K562 (cell line): ENCODE measurements around the gene NPB. TPM values are rescaled to one million over a fixed set of nuclear protein-coding genes. Genes with fewer than 3 reads are reported as not detected.

Experiments used
- ARNT ChIP-seq, 2 experiments: fragments of 450-650 bp; IDR thresholded peaks; 2 replicates each; pipeline ENCODE4 v1.6.1; 2016; ENCODE audit warnings: mild to moderate bottlenecking in 1 of 2
- COPS2 ChIP-seq: fragments of 450-650 bp; conservative IDR thresholded peaks from 2 replicates; pipeline ENCODE4 v1.6.1; 2016; ENCODE audit warnings: mild to moderate bottlenecking, moderate library complexity
- EHMT2 ChIP-seq: fragments of 450-650 bp; IDR thresholded peaks from 2 replicates; pipeline ENCODE4 v1.6.1; 2018; ENCODE audit warnings: antibody characterized with exemption
- EWSR1 ChIP-seq: fragments of 450-650 bp; IDR thresholded peaks from 2 replicates; pipeline ENCODE4 v1.6.1; 2018; ENCODE audit warnings: borderline replicate concordance, mild to moderate bottlenecking, low read depth, moderate library complexity; ENCODE audit not compliant: partially characterized antibody
- NFXL1 ChIP-seq: fragments of 450-650 bp; formaldehyde crosslinking; IDR thresholded peaks from 2 replicates; pipeline ENCODE4 v1.4.0; 2021; ENCODE audit warnings: mild to moderate bottlenecking
- NFYB ChIP-seq: IDR thresholded peaks from 2 replicates; pipeline ENCODE4 v1.6.1; 2011; ENCODE audit warnings: mild to moderate bottlenecking, moderate library complexity; ENCODE audit not compliant: insufficient read length; ENCODE audit errors: extremely low read depth
- PRDM10 ChIP-seq: fragments of 450-650 bp; IDR thresholded peaks from 2 replicates; pipeline ENCODE4 v1.6.1; 2018; ENCODE audit not compliant: partially characterized antibody
- RBFOX2 ChIP-seq: fragments of 200-400 bp; formaldehyde crosslinking; IDR thresholded peaks from 2 replicates; pipeline ENCODE4 v1.6.1; 2017; ENCODE audit warnings: low read depth, mild to moderate bottlenecking, low read length, moderate library complexity
- ZEB2 ChIP-seq: fragments of 450-650 bp; IDR thresholded peaks from 2 replicates; pipeline ENCODE4 v1.6.1; 2016
- ZNF408 ChIP-seq: fragments of 250-450 bp; sonication (Bioruptor Pico); IDR thresholded peaks from 2 replicates; pipeline ENCODE4 v1.4.0; 2020; ENCODE audit warnings: low read depth, mild to moderate bottlenecking, moderate library complexity
- polyA plus RNA-seq, 8 experiments: library from polyadenylated mRNA; depleted of rRNA in 4 of 8; stranded (reverse) in 5 of 8; unstranded in 3 of 8; fragments of >200 nt; fragmentation: Nextera tagmentation in 2 of 8; fragmentation: Illumina TruSeq in 1 of 8; extraction: Ambion mirVana in 2 of 8; extraction: Trizol in 1 of 8; gene quantifications; 2 replicates each; pipeline versions ENCODE4 v1.2.1 to v1.2.3, GENCODE V29; 2011 to 2014; ENCODE audit warnings: inconsistent platforms in 1 of 8, missing spikeins in 1 of 8
- total RNA-seq, 7 experiments: library from RNA; depleted of rRNA in 6 of 7; stranded (reverse); fragments of >200 nt in 6 of 7; fragmentation: Illumina TruSeq in 2 of 7; extraction: Trizol in 2 of 7; gene quantifications; 2 replicates each; pipeline versions ENCODE4 v1.2.1 to v1.2.3, GENCODE V29; 2011 to 2021; ENCODE audit warnings: low replicate concordance in 1 of 7
- TF ChIP-seq, protein P1 (sequence below): fragments of 250-450 bp; sonication (Bioruptor Pico); IDR thresholded peaks from 2 replicates; pipeline ENCODE4 v1.5.0; 2022; ENCODE audit warnings: mild to moderate bottlenecking
- TF ChIP-seq, protein P2 (sequence below): fragments of 250-450 bp; sonication (Bioruptor Pico); IDR thresholded peaks from 2 replicates; pipeline ENCODE4 v1.5.0; 2020; ENCODE audit warnings: mild to moderate bottlenecking, borderline replicate concordance
- TF ChIP-seq, protein P3 (sequence below): fragments of 250-450 bp; sonication (Bioruptor Pico); IDR thresholded peaks from 2 replicates; pipeline ENCODE4 v1.4.0; 2020; ENCODE audit warnings: borderline replicate concordance

Gene NPB
- total and polyA plus RNA-seq, 9 of the 15 experiments (the other 6 are each of a cell fraction or from before 2014, with no cell fraction given) = 0.03 to 0.61 (median 0.14) TPM; not detected in 2

DNA sequence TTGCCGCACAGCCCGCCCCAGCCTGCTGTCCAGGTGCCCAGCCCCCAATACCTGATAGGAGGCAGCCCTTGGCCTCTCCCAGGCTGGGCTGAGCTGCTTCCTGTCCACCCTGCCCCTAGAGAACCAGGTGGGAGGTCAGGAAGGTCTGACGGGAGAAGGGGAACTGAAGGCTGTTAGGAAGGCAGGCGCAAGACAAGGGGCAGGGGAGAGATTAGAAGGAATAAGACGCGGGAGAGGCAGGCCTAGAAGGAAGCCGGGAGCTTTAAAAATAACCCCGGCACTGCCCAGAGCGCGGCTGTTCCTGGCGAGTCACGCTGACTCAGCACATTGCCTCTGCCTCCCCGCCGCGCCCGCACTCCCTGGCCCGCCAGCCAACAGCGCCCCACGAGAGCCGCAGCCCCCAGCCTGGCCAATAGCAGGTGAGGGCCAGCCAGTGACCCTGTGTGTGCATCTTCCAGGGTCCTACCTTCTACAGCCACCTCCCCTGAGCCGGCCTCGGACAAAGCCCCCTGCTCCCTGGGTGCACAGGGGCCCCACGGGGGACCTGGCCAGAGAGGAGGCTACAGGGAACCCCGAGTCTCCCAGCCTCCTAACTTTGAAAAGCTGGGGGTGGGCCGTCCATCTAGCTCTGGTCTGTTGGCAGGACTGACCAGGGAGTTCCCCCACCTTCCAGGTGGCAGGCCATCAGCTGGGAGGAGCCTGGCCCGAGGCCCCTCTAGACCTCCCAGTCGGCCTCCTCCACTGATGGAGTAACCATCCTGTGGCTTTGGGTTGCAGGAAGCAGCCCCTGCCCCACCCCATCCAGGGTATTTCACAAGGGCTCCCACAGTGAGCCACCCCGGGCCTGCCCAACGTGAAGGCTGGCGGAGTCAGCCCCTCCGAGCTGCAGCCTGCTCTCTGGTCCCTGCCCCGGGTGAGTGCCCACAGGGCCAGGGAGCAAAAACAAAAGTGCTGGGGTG lies 21.5 kb downstream of the NPB start (continued):
- TF ChIP-seq, protein P1, sequence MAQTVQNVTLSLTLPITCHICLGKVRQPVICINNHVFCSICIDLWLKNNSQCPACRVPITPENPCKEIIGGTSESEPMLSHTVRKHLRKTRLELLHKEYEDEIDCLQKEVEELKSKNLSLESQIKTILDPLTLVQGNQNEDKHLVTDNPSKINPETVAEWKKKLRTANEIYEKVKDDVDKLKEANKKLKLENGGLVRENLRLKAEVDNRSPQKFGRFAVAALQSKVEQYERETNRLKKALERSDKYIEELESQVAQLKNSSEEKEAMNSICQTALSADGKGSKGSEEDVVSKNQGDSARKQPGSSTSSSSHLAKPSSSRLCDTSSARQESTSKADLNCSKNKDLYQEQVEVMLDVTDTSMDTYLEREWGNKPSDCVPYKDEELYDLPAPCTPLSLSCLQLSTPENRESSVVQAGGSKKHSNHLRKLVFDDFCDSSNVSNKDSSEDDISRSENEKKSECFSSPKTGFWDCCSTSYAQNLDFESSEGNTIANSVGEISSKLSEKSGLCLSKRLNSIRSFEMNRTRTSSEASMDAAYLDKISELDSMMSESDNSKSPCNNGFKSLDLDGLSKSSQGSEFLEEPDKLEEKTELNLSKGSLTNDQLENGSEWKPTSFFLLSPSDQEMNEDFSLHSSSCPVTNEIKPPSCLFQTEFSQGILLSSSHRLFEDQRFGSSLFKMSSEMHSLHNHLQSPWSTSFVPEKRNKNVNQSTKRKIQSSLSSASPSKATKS (CRISPR knock-in tag) = no peak
- peak; percentile 59 for TF ChIP-seq PRDM10
- peak; percentile 75 for TF ChIP-seq RBFOX2
- TF ChIP-seq ZEB2 = no peak; the same call in 1 of the 2 replicates
- no peak for TF ChIP-seq NFXL1 (CRISPR knock-in tag)
- TF ChIP-seq ARNT (IDR thresholded peaks at IDR 0.05) = peak in 1 of 2 experiments; percentile 64; a peak in 1 of 4 replicates
- no peak for TF ChIP-seq ZNF408 (CRISPR knock-in tag)
- TF ChIP-seq, protein P2, sequence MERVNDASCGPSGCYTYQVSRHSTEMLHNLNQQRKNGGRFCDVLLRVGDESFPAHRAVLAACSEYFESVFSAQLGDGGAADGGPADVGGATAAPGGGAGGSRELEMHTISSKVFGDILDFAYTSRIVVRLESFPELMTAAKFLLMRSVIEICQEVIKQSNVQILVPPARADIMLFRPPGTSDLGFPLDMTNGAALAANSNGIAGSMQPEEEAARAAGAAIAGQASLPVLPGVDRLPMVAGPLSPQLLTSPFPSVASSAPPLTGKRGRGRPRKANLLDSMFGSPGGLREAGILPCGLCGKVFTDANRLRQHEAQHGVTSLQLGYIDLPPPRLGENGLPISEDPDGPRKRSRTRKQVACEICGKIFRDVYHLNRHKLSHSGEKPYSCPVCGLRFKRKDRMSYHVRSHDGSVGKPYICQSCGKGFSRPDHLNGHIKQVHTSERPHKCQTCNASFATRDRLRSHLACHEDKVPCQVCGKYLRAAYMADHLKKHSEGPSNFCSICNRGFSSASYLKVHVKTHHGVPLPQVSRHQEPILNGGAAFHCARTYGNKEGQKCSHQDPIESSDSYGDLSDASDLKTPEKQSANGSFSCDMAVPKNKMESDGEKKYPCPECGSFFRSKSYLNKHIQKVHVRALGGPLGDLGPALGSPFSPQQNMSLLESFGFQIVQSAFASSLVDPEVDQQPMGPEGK (CRISPR knock-in tag) = no peak
- no peak for TF ChIP-seq EWSR1
- TF ChIP-seq NFYB = peak; percentile 53
- TF ChIP-seq, protein P3, sequence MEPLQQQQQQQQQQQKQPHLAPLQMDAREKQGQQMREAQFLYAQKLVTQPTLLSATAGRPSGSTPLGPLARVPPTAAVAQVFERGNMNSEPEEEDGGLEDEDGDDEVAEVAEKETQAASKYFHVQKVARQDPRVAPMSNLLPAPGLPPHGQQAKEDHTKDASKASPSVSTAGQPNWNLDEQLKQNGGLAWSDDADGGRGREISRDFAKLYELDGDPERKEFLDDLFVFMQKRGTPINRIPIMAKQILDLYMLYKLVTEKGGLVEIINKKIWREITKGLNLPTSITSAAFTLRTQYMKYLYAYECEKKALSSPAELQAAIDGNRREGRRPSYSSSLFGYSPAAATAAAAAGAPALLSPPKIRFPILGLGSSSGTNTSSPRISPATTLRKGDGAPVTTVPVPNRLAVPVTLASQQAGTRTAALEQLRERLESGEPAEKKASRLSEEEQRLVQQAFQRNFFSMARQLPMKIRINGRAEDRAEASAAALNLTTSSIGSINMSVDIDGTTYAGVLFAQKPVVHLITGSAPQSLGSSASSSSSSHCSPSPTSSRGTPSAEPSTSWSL (CRISPR knock-in tag) = no peak
- no peak for TF ChIP-seq COPS2
- TF ChIP-seq EHMT2 = no peak
